Measurements from ENCODE around the gene NPIPB8.
"Not testable (repeated sequence)": the region's sequence is repeated elsewhere in the genome, so short reads cannot be mapped to it uniquely, and the experiment has no call there.

GRCh38 chr16:28622532-28623171, 15.2 kb upstream of the NPIPB8 start:
- not testable (repeated sequence) for TF ChIP-seq ZNF274 (IDR thresholded peaks at IDR 0.05; ENCODE audit: low read depth, low read length); YY1 (IDR thresholded peaks at IDR 0.05; ENCODE audit: insufficient read depth, insufficient read length); SUZ12 (IDR thresholded peaks at IDR 0.05; ENCODE audit: extremely low read depth, insufficient read depth, insufficient read length)

Data from NT2/D1 (cell line).